Psoas muscle (tissue), 8 donors: ENCODE results near the gene CERS6. TPM values are rescaled to one million over a fixed set of nuclear protein-coding genes. Genes with fewer than 3 reads are reported as not detected.

Experiments used
- ATAC-seq, 4 donors: fragments of 200-7000 bp; cut with Tn5 transposase; one replicate each; pipeline ENCODE4 v1.9.1; 2020; ENCODE audit warnings: moderate library complexity in 3 of 4, mild to moderate bottlenecking in 2 of 4
- DNase-seq, 2 donors: peaks; one replicate each; pipeline ENCODE4 v3.0.0-alpha.2; 2020
- H3K27ac ChIP-seq: fragments of 200-600 bp; one replicate; pipeline ENCODE4 v1.8.0; 2022
- H3K27me3 ChIP-seq, 3 donors: fragments of 200-600 bp in 1 of 3; one replicate each; pipeline versions ENCODE4 v1.6.1 to v1.8.0; 2013 to 2022; ENCODE audit warnings: low read length in 2 of 3, mild to moderate bottlenecking in 2 of 3, moderate library complexity in 1 of 3; ENCODE audit not compliant: insufficient read depth in 3 of 3
- H3K36me3 ChIP-seq, 2 donors: fragments of 200-600 bp in 1 of 2; one replicate each; pipeline versions ENCODE4 v1.6.1 to v1.8.0; 2013 to 2022; ENCODE audit warnings: low read depth in 1 of 2, mild to moderate bottlenecking in 1 of 2, moderate library complexity in 1 of 2; ENCODE audit not compliant: insufficient read depth in 1 of 2
- H3K4me1 ChIP-seq: fragments of 200-600 bp; one replicate; pipeline ENCODE4 v1.8.0; 2022
- H3K4me3 ChIP-seq: fragments of 200-600 bp; one replicate; pipeline ENCODE4 v1.8.0; 2022; ENCODE audit warnings: mild to moderate bottlenecking
- H3K9me3 ChIP-seq: fragments of 200-600 bp; one replicate; pipeline ENCODE4 v1.8.0; 2022
- CTCF ChIP-seq: fragments of 200-600 bp; IDR thresholded peaks from one replicate; pipeline ENCODE4 v1.8.0; 2022; ENCODE audit warnings: antibody characterized with exemption
- WGBS, 3 donors: extraction: QIAGEN DNeasy Blood & Tissue Kit; methylation state at CpG; one replicate each; pipeline versions ENCODE4 v1.1.6 to v1.1.7; 2013; 5-methylcytosine and 5-hydroxymethylcytosine counted together
- intact Hi-C, 2 donors: fragments of 100-400 bp; cut with DNase I; formaldehyde crosslinking; loops; one replicate each; pipeline versions ENCODE4 v1.11.0 to v1.14.2; 2022
- polyA plus RNA-seq, 3 donors: library from polyadenylated mRNA; stranded (reverse); fragments of 200-250 nt; gene quantifications; one replicate each; pipeline ENCODE4 v1.2.3, GENCODE V29; 2013
- total RNA-seq, 4 donors: library from RNA; stranded (reverse); fragmentation: NEBNext Ultra II Directional in 2 of 4; extraction: Animal tissue kit (Norgen Biotek cat#: 25700) in 2 of 4; gene quantifications; one replicate each; pipeline versions ENCODE4 v1.2.1 to v1.2.4, GENCODE V29; 2021 to 2023
- donor health status: healthy with polysubstance abuse.
- donor health status: DM: no; HTN: no; CAD: no; lungs with moderate emphysema.
- donor health status: Bipolar disorder and iron deficiency.
- donor health status: healthy.
- donor health status: DM: yes; HTN: yes; CAD: no.
- donor health status: DM: no; HTN: no; CAD: no.
- donor health status: DM: no; HTN: no; CAD: no.
- donor health status: DM: yes; HTN: yes; CAD: no.

Gene CERS6
- total and polyA plus RNA-seq, 7 donors, result 4.8 to 18.1 (median 11.2) TPM

GRCh38 chr2:168775837-168776236, 319.8 kb downstream of the CERS6 start:
- Histone ChIP-seq H3K9me3 (peaks cover 2% of the 10 kb centered on the region), H3K27ac (no peak overlapping the region), H3K27me3 (no peaks in the 10 kb centered on the region), H3K4me3 (no peak overlapping the region), H3K36me3 (no peaks in the 10 kb centered on the region), H3K4me1 (no peaks in the 10 kb centered on the region)
- WGBS, 3 donors, result 0% methylated on average over 1 of the region's 1 CpG
- no peak for TF ChIP-seq CTCF
- intact Hi-C loops, result loop anchor here (2.0 to 5.0 kb wide), 2 partner anchors 71 to 145 kb away; no protein-coding TSS in a partner anchor
- DNase-seq, result no peak
- no peak for ATAC-seq

- ATAC-seq, result no peak
- no peaks in the 10 kb centered on the region for H3K27me3 ChIP-seq
Observed at GRCh38 chr2:168780669-168781071, 324.6 kb downstream of the CERS6 start.

GRCh38 chr2:168781191-168781817, 325.2 kb downstream of the CERS6 start:
- DNase-seq, result no peak
- Histone ChIP-seq H3K9me3 (no peaks in the 10 kb centered on the region), H3K36me3 (no peaks in the 10 kb centered on the region), H3K4me1 (no peaks in the 10 kb centered on the region), H3K4me3 (no peak overlapping the region), H3K27ac (no peak overlapping the region), H3K27me3 (no peaks in the 10 kb centered on the region)
- ATAC-seq, result no peak
- TF ChIP-seq CTCF, result no peak
- 90 to 93% (median 91%) methylated on average over 2 of the region's 2 CpGs for WGBS, 3 donors
- intact Hi-C loops, result no loop called here

More at GRCh38 chr2:168780669-168781071, 324.6 kb downstream of the CERS6 start:
- no peak overlapping the region for H3K4me3 ChIP-seq
- DNase-seq, result no peak
- H3K9me3 ChIP-seq, result peaks cover 2% of the 10 kb centered on the region
- intact Hi-C loops, result no loop called here
- H3K27ac ChIP-seq, result no peak overlapping the region
- H3K4me1 ChIP-seq, result no peaks in the 10 kb centered on the region
- no peaks in the 10 kb centered on the region for H3K36me3 ChIP-seq
- TF ChIP-seq CTCF, result no peak
- WGBS, 3 donors, result 65 to 84% (median 79%) methylated on average over 1 of the region's 1 CpG

- H3K4me3 ChIP-seq, result no peak overlapping the region
- DNase-seq (no peak), ATAC-seq (no peak)
- no peaks in the 10 kb centered on the region for H3K9me3 ChIP-seq
- H3K27ac ChIP-seq, result no peak overlapping the region
- H3K27me3 ChIP-seq, result no peaks in the 10 kb centered on the region
- no peak for TF ChIP-seq CTCF
- intact Hi-C loops, result no loop called here
- H3K4me1 ChIP-seq, result no peaks in the 10 kb centered on the region
- no peaks in the 10 kb centered on the region for H3K36me3 ChIP-seq
- WGBS, 3 donors, result 95 to 97% (median 97%) methylated on average over 4 of the region's 4 CpGs
Observed at GRCh38 chr2:168782271-168782670, 326.2 kb downstream of the CERS6 start.

- no peak for TF ChIP-seq CTCF
- H3K4me1 ChIP-seq, result no peaks in the 10 kb centered on the region
- H3K27me3 ChIP-seq, result no peaks in the 10 kb centered on the region
- H3K4me3 ChIP-seq, result no peak overlapping the region
- whole genome bisulfite sequencing, 3 donors, result 67 to 85% (median 82%) methylated on average over 3 of the region's 3 CpGs
- intact Hi-C loops, result no loop called here
- H3K36me3 ChIP-seq, result no peaks in the 10 kb centered on the region
- ATAC-seq (no peak), DNase-seq (no peak)
- H3K9me3 ChIP-seq, result no peaks in the 10 kb centered on the region
- no peak overlapping the region for H3K27ac ChIP-seq
Observed at GRCh38 chr2:168784993-168785392, 328.9 kb downstream of the CERS6 start.
